ENCODE measurements around the gene PKMYT1.

The PKMYT1 gene

DNA sequence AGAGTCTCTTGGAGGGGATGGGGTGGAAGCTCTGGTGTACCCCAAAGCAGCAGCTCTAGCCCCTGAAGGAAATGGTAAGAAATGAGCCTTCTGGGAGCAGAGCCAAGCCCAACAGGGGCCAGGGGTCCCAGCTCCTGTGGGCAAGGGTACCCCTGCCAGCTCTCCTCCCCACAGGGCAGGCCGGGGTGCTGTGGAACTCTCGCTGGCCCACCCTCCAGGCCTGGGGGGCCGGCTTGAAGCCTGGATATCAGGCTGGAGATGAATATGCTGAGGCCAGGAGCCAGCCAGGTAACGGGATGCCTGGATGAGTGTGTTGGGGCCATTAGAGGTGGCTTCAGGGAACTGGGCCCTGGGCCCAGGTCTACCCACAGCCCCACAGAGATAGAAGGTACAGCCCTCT is 20.3 kb upstream of the PKMYT1 start:
- DNase-seq (ENCODE audit: low spot score) (no peak), FAIRE-seq (no peak)

DNA sequence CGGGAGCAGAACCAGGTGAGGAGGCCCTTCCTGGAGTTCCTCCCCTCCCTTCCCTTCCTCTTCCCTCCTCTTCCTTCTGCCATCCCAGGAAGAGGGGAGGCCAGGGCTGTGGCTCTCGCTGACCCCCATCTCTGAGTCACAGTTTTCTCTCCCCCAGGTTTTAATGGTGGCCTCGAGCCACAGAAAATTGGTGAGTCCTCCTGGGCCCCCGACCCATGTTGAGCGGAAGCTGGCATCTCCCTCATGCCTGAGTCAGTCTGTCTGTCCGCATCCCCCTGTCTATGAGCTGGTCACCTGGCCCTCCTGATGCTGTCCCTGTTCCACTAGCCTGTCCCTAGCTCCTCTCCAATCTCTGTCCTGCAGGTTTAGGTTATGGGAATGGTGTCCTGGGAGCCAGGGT is 19.7 kb upstream of the PKMYT1 start:
- DNase-seq (ENCODE audit: low spot score) (no peak), FAIRE-seq (no peak)

DNA sequence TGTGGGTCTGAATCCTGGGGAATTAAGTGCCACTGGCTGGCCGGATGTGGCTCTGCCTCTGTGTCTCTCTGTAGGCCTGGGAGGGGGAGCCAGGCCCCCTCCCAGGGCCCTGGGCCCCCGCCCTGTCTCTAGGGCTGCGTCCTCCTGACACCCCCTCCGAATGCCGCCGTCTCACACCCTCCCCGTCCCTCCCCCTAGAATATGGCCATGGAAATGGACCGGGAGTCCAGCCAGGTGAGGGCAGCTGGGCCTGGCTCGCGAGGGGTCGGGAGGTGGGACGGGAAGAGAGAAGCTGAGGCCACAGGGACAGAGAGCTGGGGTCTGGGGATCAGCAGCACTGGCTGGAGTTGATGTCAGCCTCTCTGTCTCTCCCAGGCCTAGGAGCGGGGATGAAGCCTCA is 16.1 kb upstream of the PKMYT1 start:
- no peak for DNase-seq (ENCODE audit: low spot score)
- no peak for FAIRE-seq

DNA sequence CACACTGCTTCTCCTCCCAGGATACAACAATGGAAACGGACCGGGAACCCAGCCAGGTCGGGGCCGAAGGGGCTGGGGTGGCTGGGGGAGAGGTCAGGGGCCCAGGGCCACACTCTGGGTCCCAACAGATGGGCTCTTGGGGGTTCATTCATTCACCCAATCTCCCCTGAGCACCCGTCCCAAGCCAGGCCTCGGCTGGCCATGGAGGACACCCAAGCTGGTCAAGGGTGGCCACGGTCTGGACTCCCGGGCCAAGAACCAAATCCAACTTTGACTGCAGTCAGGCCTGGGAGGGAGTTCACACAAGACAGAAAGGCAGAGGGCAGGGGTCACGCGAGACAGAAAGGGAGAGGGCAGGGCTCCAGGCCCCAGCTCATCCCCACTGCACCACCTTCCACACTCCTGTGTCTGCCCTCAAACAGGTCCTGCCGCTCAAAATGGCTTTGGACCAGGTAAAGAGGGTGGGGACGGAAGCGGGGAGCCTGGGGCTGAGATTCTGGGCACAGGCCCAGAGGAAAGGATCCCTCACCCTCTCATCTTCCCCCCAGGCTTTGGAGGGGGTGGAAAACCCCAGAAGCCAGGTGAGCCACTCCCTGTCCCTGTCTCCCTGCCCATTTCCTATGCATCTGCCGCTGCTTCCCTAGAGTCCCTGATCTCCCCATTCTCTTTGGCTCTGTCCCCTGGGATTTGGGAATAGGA is 12.3 kb upstream of the PKMYT1 start:
- no peak for DNase-seq (ENCODE audit: low spot score)
- FAIRE-seq: no peak

DNA sequence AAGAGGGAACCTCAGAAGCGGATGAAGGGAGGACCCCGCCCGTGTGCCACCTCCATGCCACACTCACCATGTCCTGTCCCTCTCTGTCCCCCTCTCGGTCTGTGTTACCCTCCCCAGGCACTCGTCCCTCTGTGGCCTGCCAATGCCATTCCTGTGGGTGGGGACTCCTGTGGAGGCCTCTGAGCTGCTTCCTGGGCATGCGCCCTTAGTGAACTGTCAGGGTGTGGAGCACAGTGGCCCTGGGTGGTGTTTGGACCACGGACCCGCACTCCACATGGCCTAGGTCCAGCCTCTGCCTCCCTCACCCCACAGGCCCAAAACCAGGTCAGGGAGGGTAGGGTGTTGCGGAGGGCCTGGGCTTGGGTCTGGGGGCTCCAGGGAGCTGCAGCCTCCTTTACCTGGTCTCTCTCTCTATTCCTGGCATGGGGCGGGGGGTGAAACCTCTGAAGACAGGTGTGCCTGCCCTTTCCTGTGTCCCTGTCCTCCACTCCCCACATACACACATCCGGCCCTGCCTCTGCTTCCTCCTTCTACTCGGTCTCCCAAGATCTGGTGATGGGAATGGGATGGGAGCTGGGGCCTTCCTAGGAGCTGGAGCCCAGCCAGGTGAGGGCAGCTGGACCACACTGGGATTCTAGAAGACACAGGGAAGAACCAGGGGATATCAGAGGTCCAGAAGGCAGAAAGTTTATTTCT is 11.5 kb upstream of the PKMYT1 start:
- FAIRE-seq: no peak
- DNase-seq (ENCODE audit: low spot score): no peak

DNA sequence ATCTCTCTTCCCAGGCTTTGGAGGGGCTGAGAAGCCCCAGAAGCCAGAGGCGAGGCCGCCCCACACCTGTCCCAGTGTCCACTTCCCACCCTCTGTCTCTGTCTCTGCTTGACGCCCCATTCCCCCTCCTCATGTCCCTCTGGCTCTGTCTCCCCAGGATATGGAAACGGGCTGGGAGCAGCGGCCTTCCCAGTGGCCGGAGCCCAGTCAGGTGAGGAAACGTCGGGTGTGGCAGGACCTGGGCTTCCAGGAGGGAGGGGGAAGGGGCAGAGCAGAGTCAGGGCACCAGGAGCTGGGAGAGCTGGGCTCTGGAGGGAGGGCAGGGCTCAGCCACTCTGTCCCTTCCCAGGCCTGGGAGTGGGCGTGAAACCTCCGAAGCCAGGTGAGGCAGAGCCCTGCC is 10.6 kb upstream of the PKMYT1 start:
- no peak for FAIRE-seq
- no peak for DNase-seq (ENCODE audit: low spot score)

DNA sequence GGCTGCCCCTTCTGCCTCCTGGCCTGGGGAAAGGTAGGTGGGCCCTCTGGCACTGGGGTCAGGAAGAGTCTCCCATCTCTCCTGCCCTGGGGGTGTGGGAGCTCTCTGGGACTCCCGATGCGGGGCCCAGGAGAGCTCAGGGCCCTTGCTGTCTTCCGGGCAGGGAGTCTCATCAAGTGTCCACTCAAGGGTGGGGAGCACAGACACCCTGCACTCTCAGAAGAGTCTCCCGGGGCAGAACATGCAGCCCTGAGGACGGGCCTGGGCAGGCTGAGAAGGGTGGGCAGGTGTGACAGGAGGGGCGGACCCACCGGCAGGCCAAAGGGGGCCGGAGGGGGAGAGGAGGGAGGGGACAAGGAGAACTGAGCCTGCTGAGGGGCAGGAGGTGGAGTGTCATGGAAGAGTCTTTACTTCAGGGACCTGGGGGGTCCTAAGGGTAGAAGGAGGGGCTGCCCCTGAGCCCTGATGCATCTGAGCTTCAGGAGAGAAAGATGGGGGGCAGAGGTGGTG is 8.4 kb upstream of the PKMYT1 start:
- FAIRE-seq (no peak), DNase-seq (ENCODE audit: low spot score) (no peak)

DNA sequence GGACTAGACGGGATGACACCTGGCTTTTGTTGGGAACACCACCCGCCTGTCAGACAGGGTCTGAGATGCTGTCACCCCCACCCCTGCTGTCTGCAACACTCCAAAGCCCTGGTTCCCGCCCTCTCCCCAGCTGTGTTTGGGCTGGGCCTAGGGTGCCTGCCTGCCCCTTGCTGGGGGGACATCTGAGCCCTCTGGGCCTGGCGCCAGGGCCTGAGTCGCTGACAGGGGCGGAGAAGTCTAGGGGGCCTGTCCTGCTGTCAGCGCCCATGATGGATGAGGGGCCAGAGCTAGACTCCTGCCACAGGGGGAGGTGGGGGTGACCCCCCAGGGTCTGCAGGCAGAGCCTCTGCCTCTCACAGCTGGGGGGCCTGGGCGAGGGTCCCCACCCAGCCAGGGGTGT is 7.6 kb upstream of the PKMYT1 start:
- no peak for FAIRE-seq
- DNase-seq (ENCODE audit: low spot score): no peak

DNA sequence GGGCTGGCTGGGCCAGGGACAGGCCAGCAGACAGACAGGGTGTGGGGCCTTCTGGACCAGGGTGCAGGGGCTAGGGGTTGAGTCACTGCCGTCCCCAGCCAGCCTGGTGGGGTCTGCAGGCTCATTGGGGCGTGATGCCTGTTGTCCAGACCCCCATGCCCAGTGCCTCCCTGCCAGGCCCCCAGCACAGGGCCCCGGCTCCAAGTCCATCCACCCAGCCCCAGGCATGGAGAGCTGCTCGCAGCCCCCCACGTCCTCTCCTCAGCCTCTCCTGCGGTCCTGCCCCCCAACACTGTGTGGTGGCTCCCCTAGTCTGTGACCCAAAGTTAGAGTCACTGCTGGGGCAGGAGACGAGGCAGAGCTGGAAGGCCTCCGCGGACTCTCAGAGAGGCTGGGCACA is 7.0 kb upstream of the PKMYT1 start:
- FAIRE-seq (no peak), DNase-seq (ENCODE audit: low spot score) (no peak)

DNA sequence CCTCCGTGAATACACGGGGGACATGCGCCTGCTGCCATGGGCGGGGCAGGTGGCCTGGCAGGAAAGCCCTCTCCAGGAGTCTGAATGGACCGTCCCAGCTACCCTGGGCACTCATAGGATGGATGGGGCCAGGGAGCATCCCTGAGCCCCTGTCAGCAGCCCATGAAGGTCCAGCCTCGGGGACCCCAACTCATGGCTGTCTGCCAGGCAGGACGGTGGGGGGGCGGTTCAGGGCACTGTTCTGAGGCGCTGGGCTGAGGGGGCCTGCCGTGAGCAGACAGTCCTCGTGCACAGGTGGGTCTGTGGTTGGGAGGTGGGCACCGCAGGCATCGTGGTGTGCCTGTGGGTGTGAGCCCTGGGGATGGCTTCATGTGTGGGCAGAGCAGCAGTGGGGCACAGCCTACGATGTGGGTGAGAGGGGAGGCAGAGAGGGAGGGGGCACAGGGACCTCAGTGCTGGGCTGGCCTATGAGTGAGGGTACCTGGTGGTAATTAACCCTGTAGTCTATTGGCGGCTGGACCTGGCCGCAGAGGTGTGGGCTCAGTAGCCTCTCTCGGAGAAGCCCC is 6.5 kb upstream of the PKMYT1 start:
- DNase-seq (ENCODE audit: low spot score): no peak
- FAIRE-seq: no peak

DNA sequence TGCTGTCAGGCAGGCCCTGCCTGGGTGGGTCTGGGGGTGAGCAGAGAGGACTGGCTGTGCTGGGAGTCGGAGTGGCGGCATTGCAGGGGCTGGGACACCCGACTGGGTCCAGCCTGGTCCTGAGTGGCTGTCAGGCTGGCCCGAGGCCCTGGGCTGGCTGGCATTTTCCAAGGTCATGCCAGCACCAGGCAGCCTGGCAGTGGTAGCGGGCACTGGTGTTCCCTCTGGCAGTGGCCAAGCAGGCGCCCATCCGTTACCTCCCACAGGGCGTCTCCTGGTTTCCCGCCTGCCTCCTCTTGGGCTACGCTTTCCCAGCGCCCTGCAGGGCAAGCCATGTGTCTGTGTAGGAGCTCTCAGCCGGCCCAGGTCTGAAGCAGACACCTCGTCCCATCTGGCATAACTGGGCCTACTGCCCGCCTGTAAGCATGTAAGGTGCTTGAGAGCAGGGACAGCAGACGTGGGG is 5.7 kb upstream of the PKMYT1 start:
- DNase-seq (ENCODE audit: low spot score) (no peak), FAIRE-seq (no peak)

DNA sequence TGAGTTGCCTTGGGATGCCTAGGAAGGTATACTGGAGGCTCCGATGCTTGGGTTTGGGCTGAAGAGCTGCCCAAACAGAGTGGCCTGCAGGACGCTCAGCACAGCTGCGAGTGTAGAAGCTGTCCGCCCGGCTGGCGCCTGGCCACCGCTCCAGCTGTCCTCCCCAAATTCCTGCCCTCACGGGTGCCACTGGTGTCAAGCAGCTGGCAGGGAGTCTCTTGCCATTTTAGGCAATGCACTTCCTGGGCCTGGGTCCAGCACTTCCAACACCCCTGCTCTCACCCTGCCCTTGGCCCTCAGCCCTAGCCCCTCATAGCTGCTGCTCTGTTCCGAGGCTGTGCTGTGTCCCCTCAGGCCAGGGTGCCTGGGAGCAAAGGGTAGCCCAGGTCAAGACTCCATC is 5.2 kb upstream of the PKMYT1 start:
- FAIRE-seq (no peak), DNase-seq (ENCODE audit: low spot score) (no peak)

DNA sequence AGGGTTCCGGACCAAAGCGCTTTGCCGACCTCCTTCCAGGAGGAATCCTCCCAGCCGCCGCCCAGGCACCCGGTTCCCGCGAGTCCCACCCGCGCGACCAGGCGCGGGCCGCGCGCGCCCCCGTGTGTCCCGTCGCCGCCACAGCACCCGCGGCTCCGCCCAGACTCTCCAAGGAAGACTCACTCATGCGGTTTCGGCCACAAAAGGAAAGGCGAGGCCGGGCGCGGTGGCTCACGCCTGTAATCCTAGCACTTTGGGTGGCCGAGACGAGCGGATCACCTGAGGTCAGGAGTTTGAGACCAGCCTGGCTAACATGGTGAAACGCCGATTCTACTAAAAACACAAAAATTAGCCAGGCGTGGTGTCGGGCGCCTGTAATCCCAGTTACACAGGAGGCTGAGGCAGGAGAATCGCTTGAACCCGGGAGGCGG is 3.5 kb upstream of the PKMYT1 start:
- DNase-seq (ENCODE audit: low spot score): peak; percentile 78
- FAIRE-seq: no peak

DNA sequence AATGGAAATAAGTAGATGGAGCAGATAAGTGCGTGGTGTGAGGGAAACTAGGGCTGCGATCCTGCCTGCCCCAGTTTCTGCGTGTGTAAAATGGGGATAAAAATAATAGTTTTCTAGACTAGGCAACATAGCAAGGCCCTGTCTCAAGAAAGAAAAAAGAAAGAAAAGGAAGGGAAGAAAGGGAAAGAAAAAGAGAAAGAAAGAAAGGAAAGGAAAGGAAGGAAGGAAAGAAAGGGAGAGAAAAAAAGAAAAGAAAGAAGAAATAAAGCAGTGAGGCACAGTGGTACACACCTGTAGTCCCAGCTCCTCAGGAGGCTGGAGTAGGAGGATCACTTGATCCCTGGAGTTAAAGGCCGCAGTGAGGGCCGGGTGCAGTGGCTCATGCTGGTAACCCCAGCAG is 2.2 kb upstream of the PKMYT1 start:
- DNase-seq (ENCODE audit: low spot score) (no peak), FAIRE-seq (no peak)

DNA sequence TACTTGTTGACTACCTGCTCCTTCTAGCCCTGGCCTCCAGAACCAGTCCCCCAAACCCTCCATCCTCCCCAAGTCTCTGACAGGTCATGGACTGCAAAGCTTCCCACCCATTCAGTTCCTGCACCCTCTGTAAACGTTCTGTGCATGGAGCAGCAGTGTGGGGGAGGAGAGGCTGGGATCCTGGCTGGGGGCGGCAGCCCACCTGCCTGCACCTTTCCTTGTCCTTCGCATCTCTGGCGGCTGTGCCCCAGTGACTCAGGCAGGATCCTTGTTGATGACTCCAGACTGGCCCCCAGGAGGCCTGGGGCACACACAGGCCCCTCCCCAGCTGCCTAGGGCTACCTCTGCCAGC is 1.6 kb upstream of the PKMYT1 start:
- FAIRE-seq: no peak

DNA sequence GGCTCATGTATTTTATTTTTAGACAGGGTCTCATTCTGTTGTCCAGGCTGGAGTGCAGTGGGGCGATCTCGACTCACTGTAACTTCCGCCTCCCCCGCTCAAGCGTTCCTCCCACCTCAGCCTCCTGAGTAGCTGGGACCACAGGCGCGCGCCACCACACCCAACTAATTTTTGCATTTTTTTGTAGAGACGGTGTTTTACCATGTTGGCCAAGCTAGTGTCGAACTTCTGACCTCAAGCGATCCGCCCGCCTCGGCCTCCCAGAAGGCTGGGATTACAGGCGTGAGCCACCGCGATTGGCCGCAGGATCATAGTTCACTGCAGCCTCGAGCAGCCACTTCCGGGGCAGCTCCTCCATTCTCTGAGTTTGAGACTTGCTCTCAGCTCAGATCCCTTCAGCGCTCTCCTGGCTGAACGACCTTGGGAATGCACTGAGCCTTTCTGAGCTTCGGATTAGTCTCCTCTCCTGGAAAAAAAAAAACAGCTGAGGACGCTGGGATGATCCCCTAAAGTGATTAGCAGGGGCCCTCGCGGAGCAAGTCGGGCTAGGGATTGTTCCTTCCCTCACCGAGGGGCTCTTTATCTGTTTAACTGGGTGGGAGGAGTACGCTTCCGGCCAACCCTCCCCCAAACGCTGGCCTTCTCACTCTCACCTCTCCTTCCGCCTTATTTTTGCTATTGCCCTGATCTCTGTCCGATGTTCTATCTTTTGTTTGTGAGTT is 1.1 kb upstream of the PKMYT1 start:
- FAIRE-seq: no peak
- DNase-seq (ENCODE audit: low spot score): no peak

More for the DNA sequence above, 1.6 kb upstream of the PKMYT1 start:
- no peak for DNase-seq (ENCODE audit: low spot score)

DNA sequence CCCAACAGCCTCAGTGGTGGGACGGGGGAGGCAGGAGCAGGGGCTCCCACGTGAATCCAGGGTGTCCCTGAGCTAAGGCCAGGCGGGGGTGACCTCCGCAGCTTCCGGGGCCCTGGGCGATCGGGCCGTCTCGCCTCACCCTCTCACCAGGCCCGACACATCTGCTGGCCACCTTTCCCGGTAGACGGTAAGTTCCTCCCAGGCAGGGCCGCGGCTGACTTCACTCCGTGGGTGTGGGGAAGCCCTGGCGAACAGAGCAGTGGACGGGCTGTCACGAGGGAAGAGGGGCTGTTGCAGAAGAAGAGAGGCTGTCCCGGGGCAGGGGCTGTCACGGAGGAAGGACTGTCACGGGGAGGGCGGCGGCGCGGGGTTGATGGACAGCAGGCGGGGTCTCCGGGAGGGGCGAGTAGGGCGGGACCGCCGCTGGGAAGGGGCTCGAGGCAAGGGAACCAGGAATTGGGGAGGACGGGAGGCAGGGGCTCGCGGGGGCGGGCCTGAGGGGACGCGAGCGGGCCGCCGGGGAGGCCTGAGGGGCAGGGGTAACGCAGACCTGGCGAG is 498 bp downstream of the PKMYT1 start:
- DNase-seq (ENCODE audit: low spot score): no peak
- no peak for FAIRE-seq

DNA sequence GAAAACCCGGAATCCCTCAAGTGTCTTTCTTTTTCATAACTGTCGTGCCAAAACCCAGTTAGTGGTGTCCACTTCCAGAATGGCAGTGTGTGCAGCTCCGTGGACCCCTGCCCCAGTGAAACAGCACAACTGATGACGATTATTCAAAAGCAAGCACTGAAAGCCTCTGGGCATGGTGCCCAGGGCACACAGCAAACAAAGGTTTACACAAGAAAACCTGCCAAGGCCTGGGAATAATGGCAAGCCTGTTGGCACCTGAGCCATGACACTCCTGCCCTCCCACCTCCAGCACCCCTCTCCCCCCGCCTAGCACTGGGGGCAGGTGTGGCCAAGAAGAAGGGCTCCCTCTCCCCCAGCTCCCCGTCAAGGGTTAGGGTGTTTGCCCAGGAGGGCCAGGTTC is 2.8 kb downstream of the PKMYT1 start:
- DNase-seq (ENCODE audit: low spot score): no peak
- no peak for FAIRE-seq

DNA sequence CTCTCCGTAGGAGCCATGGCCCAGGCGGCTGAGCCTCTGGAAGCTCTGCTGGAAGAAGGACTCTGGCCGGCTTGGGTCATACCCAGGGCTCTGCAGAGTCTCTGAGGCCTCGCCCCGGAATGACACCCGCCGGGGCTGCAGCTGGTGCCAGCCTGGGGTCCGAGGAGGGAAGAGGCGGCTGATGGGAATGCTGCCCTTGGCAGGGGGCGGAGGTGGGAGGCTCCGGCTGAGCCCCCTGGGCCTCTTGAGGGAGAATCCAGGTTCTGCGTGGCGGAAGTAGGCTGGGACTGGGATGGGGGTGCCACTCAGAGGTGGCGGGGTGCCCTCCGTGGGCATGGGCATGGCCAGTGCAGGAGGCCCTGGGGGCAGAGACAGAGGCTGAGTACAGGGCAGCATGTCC is 3.6 kb downstream of the PKMYT1 start:
- FAIRE-seq (no peak), DNase-seq (ENCODE audit: low spot score) (no peak)

DNA sequence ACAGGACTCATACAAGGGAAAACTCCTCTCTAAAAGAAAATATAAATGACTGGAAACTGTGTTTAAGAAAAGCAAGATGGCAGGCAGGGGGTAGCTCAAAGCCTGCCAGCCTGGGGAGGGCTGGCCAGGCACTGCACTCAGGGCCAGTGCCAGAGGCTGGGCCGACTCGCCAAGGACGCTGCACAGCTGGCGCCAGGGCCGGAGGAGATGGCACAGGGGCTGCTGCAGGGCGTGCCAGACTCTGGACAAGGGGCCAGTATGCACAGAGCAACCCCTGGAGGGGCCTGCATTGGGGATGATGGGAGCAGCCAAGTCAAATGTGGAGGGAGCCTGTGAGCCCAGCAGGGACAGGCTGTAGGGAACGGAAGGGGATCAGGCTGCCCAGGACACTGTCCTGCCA is 4.0 kb downstream of the PKMYT1 start:
- DNase-seq (ENCODE audit: low spot score) (no peak), FAIRE-seq (no peak)

DNA sequence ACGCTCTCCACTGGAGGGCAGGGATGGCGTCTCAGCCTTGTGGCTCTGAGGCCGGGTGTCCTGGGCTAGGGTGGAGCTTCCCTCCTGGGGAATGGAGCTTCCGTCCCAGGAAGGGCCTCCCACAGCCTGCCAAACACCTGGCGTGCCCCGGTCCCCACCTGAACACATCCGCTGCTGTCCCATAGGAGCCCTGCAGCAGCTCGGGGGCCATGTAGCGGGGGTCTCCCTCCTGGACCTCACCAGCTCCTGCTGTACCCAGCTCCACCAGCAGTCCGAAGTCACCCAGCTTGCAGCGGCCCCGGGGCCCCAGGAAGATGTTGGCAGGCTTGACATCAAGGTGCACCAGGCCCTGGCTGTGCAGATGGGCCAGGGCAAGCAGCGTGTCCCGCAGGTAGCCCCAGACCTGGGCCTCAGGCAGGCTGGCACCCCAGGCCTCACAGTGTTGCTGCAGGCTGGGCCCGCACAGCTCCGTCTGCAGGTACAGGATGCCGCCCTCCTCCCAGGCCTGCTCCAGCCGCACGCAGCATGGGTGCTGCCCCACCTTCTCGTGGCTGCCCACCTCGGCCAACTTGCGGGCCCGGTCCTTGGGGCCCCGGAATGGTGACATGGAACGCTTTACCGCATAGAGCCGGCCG is 5.0 kb downstream of the PKMYT1 start:
- no peak for FAIRE-seq
- no peak for DNase-seq (ENCODE audit: low spot score)

All from RCC 7860 (cell line).